CD4-positive, alpha-beta T cell treated with Interleukin-6 at 100 ng/mL for 8 hours (primary cell): ENCODE data around the gene ACOX2.
A peak's percentile ranks its signal among the peaks of the same experiment; 100 is the strongest.

Source experiments
- DNase-seq: peaks from one replicate; pipeline ENCODE4 v3.0.0-alpha.2; 2020; ENCODE audit warnings: mixed read lengths, low spot score

Gene ACOX2

GRCh38 chr3:58473275-58473674 is 63.7 kb downstream of the ACOX2 start:
- DNase-seq, result no peak

GRCh38 chr3:58471025-58471887 is 65.7 kb downstream of the ACOX2 start:
- DNase-seq, result peak; percentile 69

- DNase-seq, result no peak
These were observed 66.5 kb downstream of the ACOX2 start for GRCh38 chr3:58470363-58471024.

- DNase-seq, result no peak
These were observed 67.9 kb downstream of the ACOX2 start for GRCh38 chr3:58469096-58469495.

DNA sequence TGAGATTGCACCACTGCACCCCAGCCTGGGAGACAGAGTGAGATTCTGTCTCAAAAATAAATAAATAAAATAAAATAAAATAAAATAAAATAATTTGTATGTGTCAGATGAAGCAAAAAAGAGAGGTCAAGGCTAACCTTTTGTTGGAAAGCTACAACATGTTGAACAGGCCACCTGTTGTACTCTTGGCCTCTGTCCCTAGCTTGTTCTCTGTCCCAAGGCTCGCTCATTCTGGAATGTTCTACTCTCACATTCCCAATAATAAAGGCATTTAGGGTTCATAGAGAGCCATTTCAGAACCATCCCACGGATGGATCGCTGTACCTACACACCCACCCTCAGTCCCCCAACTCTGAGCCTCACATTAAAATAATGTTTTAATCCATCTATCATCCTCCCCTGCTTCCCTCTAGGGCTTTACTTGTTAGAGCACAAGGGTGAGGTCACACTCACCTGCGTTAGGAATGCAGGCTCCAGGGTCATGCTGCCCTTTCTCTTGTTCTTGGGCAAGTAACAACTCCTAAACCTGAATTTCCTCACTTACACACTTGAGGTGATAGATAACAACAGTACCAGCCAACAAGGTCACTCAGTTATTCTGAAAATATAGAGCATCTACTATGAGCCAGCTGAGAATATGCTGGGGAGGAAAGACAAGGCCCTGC is 70.0 kb downstream of the ACOX2 start:
- no peak for DNase-seq

- no peak for DNase-seq
These were observed 72.1 kb downstream of the ACOX2 start for GRCh38 chr3:58464866-58465265.

DNA sequence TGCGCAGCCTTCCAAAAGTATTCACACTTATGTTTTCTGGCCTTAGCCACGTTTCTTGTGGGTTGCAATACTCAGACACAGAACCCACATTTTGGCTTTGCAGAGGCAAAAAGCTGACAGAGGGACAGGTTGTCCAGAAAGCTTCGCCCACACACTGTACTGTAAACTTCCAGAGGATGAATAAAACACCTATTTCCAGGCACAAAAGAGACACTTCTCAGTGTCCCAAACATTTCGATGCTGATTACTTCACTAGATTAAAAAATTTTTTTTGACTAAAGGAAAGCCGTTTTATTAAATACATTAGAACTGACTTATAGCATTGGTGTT is 73.1 kb downstream of the ACOX2 start:
- no peak for DNase-seq

- DNase-seq, result peak; percentile 77
These were observed 73.6 kb downstream of the ACOX2 start for GRCh38 chr3:58463181-58463941.

DNA sequence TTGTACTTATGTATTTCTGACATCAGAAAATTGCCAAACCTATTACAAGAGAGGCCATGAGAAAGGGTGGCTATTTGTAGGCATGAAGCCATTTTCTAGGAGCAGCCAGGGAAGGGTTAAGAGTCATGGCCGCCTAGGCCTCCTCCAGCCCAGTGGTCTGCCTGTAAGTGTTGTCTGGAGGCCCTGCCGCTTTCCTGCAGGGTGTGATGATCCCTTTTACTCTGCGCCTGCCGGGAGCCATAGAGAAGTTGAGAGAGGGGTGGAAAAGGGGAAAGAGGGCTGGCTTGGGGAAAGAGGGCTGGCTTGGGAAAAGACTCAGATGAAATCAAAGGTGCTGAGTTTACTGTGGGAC is 74.2 kb downstream of the ACOX2 start:
- DNase-seq, result no peak

- DNase-seq, result no peak
These were observed 77.8 kb downstream of the ACOX2 start for GRCh38 chr3:58459160-58459559.
